ENCODE measurements around the gene FKRP.
"Not testable (repeated sequence)": the region's sequence is repeated elsewhere in the genome, so short reads cannot be mapped to it uniquely, and the experiment has no call there.

FKRP gene

GRCh38 chr19:46786236-46787039 lies 40.6 kb downstream of the FKRP start:
- peak; percentile 77 for DNase-seq (ENCODE audit: low read depth, low spot score)

GRCh38 chr19:46787040-46787330 lies 41.1 kb downstream of the FKRP start:
- DNase-seq (ENCODE audit: low read depth, low spot score) = no peak

- peak; percentile 5 for DNase-seq (ENCODE audit: low read depth, low spot score)
These were observed 41.7 kb downstream of the FKRP start for GRCh38 chr19:46787331-46788261.

- peak; percentile 94 for DNase-seq (ENCODE audit: low read depth, low spot score)
These were observed 42.6 kb downstream of the FKRP start, which contains the start of gene SLC1A5 for GRCh38 chr19:46788262-46788967. Gene SLC1A5 (minus strand): TSS chr19:46788594. CDS start chr19:46787965, 629 bp downstream.

GRCh38 chr19:46788968-46789338 lies 43.1 kb downstream of the FKRP start:
- no peak for DNase-seq (ENCODE audit: low read depth, low spot score)

- DNase-seq (ENCODE audit: low read depth, low spot score) = no peak
These were observed 43.5 kb downstream of the FKRP start for GRCh38 chr19:46789371-46789770.

GRCh38 chr19:46791944-46792343 lies 46.1 kb downstream of the FKRP start:
- peak; percentile 12 for DNase-seq (ENCODE audit: low read depth, low spot score)

- no peak for DNase-seq (ENCODE audit: low read depth, low spot score)
These were observed 52.0 kb downstream of the FKRP start for GRCh38 chr19:46797881-46798280.

GRCh38 chr19:46798713-46799112 lies 52.9 kb downstream of the FKRP start:
- no peak for DNase-seq (ENCODE audit: low read depth, low spot score)

GRCh38 chr19:46802152-46802551 lies 56.3 kb downstream of the FKRP start:
- DNase-seq (ENCODE audit: low read depth, low spot score) = no peak

GRCh38 chr19:46803555-46803954 lies 57.7 kb downstream of the FKRP start:
- DNase-seq (ENCODE audit: low read depth, low spot score) = no peak

- not testable (repeated sequence) for DNase-seq (ENCODE audit: low read depth, low spot score)
These were observed 58.6 kb downstream of the FKRP start for GRCh38 chr19:46804432-46804831.

GRCh38 chr19:46806656-46807055 lies 60.8 kb downstream of the FKRP start:
- no peak for DNase-seq (ENCODE audit: low read depth, low spot score)

Measured in activated CD4-positive, CD25-positive, alpha-beta regulatory T cell treated with anti-CD3 and anti-CD28 coated beads, Interleukin-2, amount 50 U/mL, for 16 hours (primary cell).